ENCODE data around the gene FOS.

Gene FOS

DNA sequence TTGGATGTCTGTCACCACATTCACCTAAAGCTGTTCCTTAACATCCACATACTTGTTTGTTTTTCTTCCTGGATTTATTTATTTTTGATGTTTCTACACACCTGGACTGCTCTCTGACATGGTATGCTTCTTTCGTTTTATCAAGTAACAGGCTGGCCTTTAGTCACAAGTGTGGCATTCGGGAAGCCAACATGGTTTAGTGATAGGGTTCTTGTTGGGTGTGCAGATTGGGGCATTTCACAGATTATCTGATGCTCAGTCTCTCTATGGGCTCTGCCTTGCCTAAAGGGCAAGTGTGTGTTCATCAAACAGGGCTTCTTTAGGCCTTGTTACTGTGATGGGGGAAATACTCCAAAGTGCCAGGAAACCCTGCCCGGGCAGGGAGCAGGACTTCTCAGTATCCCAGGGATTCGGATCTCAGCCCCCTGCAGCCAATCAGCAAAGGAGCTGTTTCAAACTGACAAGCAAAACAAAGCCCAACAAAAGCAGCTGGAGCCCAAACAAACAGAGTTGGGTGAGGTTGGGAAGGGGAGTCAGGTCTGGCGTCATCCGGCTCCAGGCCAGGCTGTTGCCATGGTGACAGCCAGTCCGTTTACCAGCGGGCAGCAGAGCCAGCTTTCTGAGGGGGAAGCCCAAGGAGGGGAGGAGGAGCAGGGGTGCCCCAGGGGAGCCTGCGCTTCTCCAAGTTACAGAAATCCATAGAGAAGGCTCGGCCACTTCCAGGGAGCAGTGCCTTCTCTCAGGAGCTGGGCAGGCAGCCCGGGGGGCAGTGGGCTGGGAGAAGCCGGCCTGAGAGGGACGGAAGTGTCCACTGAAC, 31.9 kb downstream of the FOS start:
- TF ChIP-seq MYC (IDR thresholded peaks at IDR 0.05; ENCODE audit: low read depth, low read length) (no peak), POLR2A (IDR thresholded peaks at IDR 0.05; ENCODE audit: extremely low read depth, insufficient read length) (no peak), CTCF (IDR thresholded peaks at IDR 0.05; ENCODE audit: low read depth, low read length) (no peak), MAX (IDR thresholded peaks at IDR 0.05; ENCODE audit: low read depth, low read length) (no peak)
- H3K4me3 ChIP-seq (ENCODE audit: low read depth, low read length) = no peak overlapping the region
- no peak for DNase-seq (ENCODE audit: low read depth)

DNA sequence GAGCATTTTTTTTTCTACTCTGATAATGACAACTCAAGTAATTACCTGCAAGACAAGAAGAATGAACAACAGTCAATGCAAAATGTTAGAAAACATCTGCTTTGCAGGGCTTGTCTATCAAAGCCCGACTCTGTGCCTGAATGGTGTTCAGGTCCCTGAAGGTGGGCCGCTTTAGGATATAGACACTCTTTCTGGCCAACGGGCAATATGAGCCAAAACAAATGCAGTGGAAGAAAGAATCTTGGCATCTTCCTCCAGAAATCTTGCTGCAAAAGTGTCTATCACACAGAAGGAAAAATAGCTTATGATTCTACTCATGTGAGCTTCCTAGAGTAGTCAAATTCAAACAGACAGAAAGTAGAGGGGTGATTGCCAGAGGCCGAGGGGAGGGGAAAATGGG, 32.7 kb downstream of the FOS start:
- DNase-seq (ENCODE audit: low read depth) = no peak
- H3K4me3 ChIP-seq (ENCODE audit: low read depth, low read length) = no peak overlapping the region
- TF ChIP-seq MAX (IDR thresholded peaks at IDR 0.05; ENCODE audit: low read depth, low read length) = no peak
- TF ChIP-seq CTCF (IDR thresholded peaks at IDR 0.05; ENCODE audit: low read depth, low read length) = no peak
- TF ChIP-seq POLR2A (IDR thresholded peaks at IDR 0.05; ENCODE audit: extremely low read depth, insufficient read length) = no peak
- TF ChIP-seq MYC (IDR thresholded peaks at IDR 0.05; ENCODE audit: low read depth, low read length) = no peak

DNA sequence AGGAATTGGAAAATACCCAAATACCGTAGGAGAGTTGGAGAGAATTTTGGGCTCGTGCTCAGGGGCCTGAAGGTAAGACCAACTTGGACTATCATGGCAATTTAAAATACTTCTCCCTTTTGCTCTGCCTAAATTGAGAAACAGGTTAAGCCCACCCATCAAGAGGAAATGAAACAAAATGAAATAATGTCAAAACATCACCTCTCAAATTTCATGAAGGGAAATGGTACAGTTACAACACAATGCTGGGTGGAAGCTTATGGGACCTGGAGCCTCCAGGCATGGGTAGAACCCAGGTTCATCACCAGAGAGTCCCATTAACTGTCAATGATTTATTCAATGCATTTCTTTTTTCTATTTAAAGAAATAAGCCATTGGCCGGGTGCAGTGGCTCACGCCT, 33.7 kb downstream of the FOS start:
- TF ChIP-seq CTCF (IDR thresholded peaks at IDR 0.05; ENCODE audit: low read depth, low read length) (no peak), MAX (IDR thresholded peaks at IDR 0.05; ENCODE audit: low read depth, low read length) (no peak), POLR2A (IDR thresholded peaks at IDR 0.05; ENCODE audit: extremely low read depth, insufficient read length) (no peak), MYC (IDR thresholded peaks at IDR 0.05; ENCODE audit: low read depth, low read length) (no peak)
- DNase-seq (ENCODE audit: low read depth) = no peak
- no peak overlapping the region for H3K4me3 ChIP-seq (ENCODE audit: low read depth, low read length)

DNA sequence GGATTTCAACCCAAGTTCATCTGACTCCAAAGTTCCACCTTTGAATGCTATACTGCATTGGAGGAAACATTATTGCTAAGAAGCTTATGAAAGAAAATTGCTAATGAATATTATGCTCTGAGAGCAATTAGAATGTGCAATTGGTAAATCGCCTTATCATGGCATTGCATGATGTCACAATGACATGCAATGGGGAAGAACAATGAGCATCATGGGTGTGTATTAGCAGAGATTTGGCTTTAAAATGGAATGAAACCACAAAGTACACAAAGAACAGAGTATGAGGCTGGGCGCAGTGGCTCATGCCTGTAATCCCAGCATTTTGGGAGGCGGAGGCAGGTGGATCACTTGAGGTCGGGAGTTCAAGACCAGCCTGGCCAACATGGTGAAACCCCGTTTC, 34.7 kb downstream of the FOS start:
- no peak overlapping the region for H3K4me3 ChIP-seq (ENCODE audit: low read depth, low read length)
- DNase-seq (ENCODE audit: low read depth) = no peak
- no peak for TF ChIP-seq CTCF (IDR thresholded peaks at IDR 0.05; ENCODE audit: low read depth, low read length)
- TF ChIP-seq POLR2A (IDR thresholded peaks at IDR 0.05; ENCODE audit: extremely low read depth, insufficient read length) = no peak
- TF ChIP-seq MYC (IDR thresholded peaks at IDR 0.05; ENCODE audit: low read depth, low read length) = no peak
- no peak for TF ChIP-seq MAX (IDR thresholded peaks at IDR 0.05; ENCODE audit: low read depth, low read length)

DNA sequence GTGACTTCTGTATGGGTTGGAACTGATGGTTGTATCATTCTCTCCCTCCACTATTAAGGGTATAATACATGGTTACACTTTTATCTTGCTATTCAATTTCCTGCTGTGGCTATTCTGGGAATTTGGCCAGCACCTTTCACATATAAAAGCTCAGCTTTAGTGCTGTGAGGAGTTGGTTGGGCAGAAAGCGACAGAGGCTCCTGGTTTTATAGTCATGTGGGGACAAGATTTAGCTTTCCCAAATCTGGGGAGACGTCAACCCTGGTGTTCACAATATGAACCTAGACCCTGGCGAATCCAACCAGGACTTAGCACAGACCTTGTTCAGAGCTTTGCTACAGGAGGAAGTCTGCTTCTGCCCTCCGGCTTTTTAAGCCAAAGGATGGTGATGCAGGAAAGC, 36.5 kb downstream of the FOS start:
- TF ChIP-seq POLR2A (IDR thresholded peaks at IDR 0.05; ENCODE audit: extremely low read depth, insufficient read length) (no peak), MYC (IDR thresholded peaks at IDR 0.05; ENCODE audit: low read depth, low read length) (no peak), MAX (IDR thresholded peaks at IDR 0.05; ENCODE audit: low read depth, low read length) (no peak), CTCF (IDR thresholded peaks at IDR 0.05; ENCODE audit: low read depth, low read length) (no peak)
- H3K4me3 ChIP-seq (ENCODE audit: low read depth, low read length) = no peak overlapping the region
- DNase-seq (ENCODE audit: low read depth) = no peak

Data from NB4 (cell line).